ENCODE results near the gene INS. TPM values are rescaled to one million over a fixed set of nuclear protein-coding genes. Genes with fewer than 3 reads are reported as not detected.

The INS gene
- total RNA-seq, 6 donors from 2014 or later: 0.67 TPM; not detected in 5

DNA sequence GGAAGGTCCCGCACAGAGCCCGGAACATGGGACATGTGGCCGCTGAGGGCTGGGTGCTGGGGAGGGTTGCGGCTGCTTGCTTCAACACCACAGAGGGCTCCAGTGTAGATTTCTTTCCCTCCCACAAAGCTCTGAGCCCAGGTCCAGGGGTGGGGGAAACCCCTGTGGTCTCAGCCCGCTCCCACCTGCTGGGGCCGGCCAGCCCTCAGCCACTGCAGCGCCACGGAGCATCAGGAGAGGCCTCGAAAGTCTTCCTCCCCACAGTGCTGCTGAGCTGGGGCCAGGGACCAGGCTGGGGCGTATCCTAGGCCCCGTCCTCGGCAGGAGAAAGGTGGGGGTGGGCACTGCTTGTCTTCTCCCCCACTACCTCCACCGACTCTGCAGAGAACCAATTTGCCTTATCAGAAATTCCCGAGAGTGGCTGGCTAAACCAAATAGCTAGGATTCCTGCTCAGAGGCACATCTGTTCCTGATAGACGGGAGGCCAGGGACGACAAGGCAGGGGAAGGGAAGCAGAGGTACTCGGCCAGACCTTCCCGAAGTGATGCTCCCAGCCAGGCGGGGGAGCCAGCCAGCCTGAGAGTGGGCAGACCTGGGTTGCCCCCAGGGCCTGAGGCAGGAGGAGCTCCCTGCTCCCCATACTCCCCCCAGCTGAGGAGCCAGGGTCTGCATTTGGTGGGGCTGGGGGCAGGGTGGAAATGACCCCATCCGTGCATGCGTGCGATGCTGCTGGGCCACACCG is 40.5 kb downstream of the INS start:
- peaks cover 0 to 6% (median 3%) of the 10 kb centered on the region in 4 donors for H3K27me3 ChIP-seq
- DNase-seq (peak in 1 of 2 donors; percentile 57), ATAC-seq (ENCODE audit: low FRiP score in 2 of 2) (no peak)
- H3K27ac ChIP-seq: no peak overlapping the region
- WGBS, 2 donors: 72 to 86% methylated on average over 7 to 23 of the region's 23 CpGs
- H3K4me3 ChIP-seq: no peak overlapping the region
- no peaks in the 10 kb centered on the region for H3K36me3 ChIP-seq
- TF ChIP-seq POLR2AphosphoS5 (IDR thresholded peaks at IDR 0.05) (no peak), EP300 (IDR thresholded peaks at IDR 0.05) (no peak), POLR2A (IDR thresholded peaks at IDR 0.05) (no peak), CTCF (IDR thresholded peaks at IDR 0.05) (no peak)
- H3K4me1 ChIP-seq: peaks cover 0 to 5% (median 0%) of the 10 kb centered on the region in 4 donors
- peaks cover 3 to 10% (median 8%) of the 10 kb centered on the region in 4 donors for H3K9me3 ChIP-seq

DNA sequence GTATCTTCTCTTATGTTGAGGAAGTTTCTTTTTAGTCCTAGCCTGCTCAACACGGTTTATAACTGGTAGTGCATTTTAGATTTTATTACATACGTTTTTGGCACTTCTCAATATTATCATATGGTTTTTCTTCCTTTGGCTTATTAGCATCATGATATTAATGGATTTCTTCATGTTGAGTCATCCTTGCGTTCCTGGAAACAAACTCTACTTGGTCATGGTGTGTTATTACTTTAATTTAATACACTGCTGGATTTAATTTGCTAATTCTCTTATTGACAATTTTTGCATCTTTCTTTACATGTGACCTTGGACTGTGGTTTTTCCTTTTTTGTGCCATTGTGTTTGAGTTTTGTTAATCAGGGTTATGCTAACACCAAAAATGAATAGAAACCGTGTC is 42.3 kb downstream of the INS start:
- no peak overlapping the region for H3K27ac ChIP-seq
- DNase-seq (no peak), ATAC-seq (ENCODE audit: low FRiP score in 2 of 2) (no peak)
- WGBS, 2 donors: 88 to 92% methylated on average over 4 of the region's 4 CpGs
- H3K9me3 ChIP-seq: peaks cover 3 to 10% (median 8%) of the 10 kb centered on the region in 4 donors
- H3K4me1 ChIP-seq: peaks cover 0 to 5% (median 0%) of the 10 kb centered on the region in 4 donors
- H3K27me3 ChIP-seq: peaks cover 0 to 6% (median 3%) of the 10 kb centered on the region in 4 donors
- no peaks in the 10 kb centered on the region for H3K36me3 ChIP-seq
- no peak overlapping the region for H3K4me3 ChIP-seq
- TF ChIP-seq CTCF (IDR thresholded peaks at IDR 0.05) (no peak), POLR2A (IDR thresholded peaks at IDR 0.05) (no peak), POLR2AphosphoS5 (IDR thresholded peaks at IDR 0.05) (no peak), EP300 (IDR thresholded peaks at IDR 0.05) (no peak)

- WGBS, 2 donors: 90 to 92% methylated on average over 1 of the region's 1 CpG
- Histone ChIP-seq H3K4me3 (no peak overlapping the region), H3K4me1 (no peaks in the 10 kb centered on the region), H3K27ac (no peak overlapping the region), H3K36me3 (no peaks in the 10 kb centered on the region), H3K27me3 (no peaks in the 10 kb centered on the region), H3K9me3 (peaks cover 3 to 10% (median 8%) of the 10 kb centered on the region in 4 donors)
- TF ChIP-seq POLR2AphosphoS5 (IDR thresholded peaks at IDR 0.05) (no peak), EP300 (IDR thresholded peaks at IDR 0.05) (no peak), CTCF (IDR thresholded peaks at IDR 0.05) (no peak), POLR2A (IDR thresholded peaks at IDR 0.05) (no peak)
- ATAC-seq (ENCODE audit: low FRiP score in 2 of 2) (no peak), DNase-seq (no peak)
These were observed 44.3 kb downstream of the INS start for GRCh38 chr11:2116680-2117079.

DNA sequence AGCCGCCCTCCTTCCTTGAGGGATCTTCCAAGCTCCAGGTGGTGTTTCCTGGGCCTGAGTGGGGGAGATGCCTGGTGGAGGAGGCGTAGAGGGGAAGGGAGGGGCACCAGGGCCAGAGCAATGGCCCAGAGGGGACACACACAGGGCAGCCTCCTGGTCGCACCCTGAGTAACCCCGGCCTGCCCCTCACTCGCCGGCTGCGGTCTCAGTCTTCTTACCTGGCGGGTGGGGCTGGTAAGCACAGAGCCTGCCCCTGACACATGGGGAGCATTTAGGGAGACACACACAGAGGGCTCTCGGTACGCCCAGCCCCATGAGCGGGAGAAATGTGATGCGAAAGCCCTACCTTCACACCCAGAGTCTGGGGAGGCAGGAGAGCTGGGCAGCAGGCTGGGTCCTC is 45.7 kb downstream of the INS start:
- peak in 1 of 2 donors; percentile 19 for ATAC-seq (ENCODE audit: low FRiP score in 2 of 2)
- no peak for TF ChIP-seq POLR2A (IDR thresholded peaks at IDR 0.05)
- TF ChIP-seq EP300 (IDR thresholded peaks at IDR 0.05): no peak
- no peak for TF ChIP-seq CTCF (IDR thresholded peaks at IDR 0.05)
- no peak for TF ChIP-seq POLR2AphosphoS5 (IDR thresholded peaks at IDR 0.05)
- Histone ChIP-seq H3K36me3 (no peaks in the 10 kb centered on the region), H3K4me3 (no peak overlapping the region), H3K27ac (no peak overlapping the region), H3K27me3 (no peaks in the 10 kb centered on the region), H3K9me3 (peaks cover 3 to 10% (median 8%) of the 10 kb centered on the region in 4 donors), H3K4me1 (no peaks in the 10 kb centered on the region)
- peak in 1 of 2 donors; percentile 59 for DNase-seq
- 97 to 100% methylated on average over 1 to 12 of the region's 12 CpGs for WGBS, 2 donors

Measured in upper lobe of left lung (tissue), 6 donors.